Activated T-helper 9 cell treated with anti-CD3 and anti-CD28 coated beads, Interleukin-2, amount 50 U/mL, for 16 hours (primary cell): ENCODE data around the gene SMARCA1.

Experiments
- DNase-seq: peaks from one replicate; pipeline ENCODE4 v3.0.0-alpha.2; 2020; ENCODE audit warnings: low read depth

Gene SMARCA1

GRCh38 chrX:129449148-129449547, 74.1 kb downstream of the SMARCA1 start:
- DNase-seq = no peak

GRCh38 chrX:129445436-129445835, 77.9 kb downstream of the SMARCA1 start:
- no peak for DNase-seq

- no peak for DNase-seq
Observed at GRCh38 chrX:129433945-129434344, 89.3 kb downstream of the SMARCA1 start.

- DNase-seq = no peak
Observed at GRCh38 chrX:129433461-129433860, 89.8 kb downstream of the SMARCA1 start.

- no peak for DNase-seq
Observed at GRCh38 chrX:129427267-129427666, 96.0 kb downstream of the SMARCA1 start.

GRCh38 chrX:129423191-129423590, 100.1 kb downstream of the SMARCA1 start:
- DNase-seq = no peak

GRCh38 chrX:129404670-129405008, 118.7 kb downstream of the SMARCA1 start:
- no peak for DNase-seq

- no peak for DNase-seq
Observed at GRCh38 chrX:129403974-129404669, 119.2 kb downstream of the SMARCA1 start.
